ENCODE data around the gene TMEM156. TPM values are rescaled to one million over a fixed set of nuclear protein-coding genes. Genes with fewer than 3 reads are reported as not detected.

Gene TMEM156
- total and polyA plus RNA-seq, 10 of the 15 experiments (the other 5 are each of a cell fraction or from before 2014, with no cell fraction given), result 20.8 to 48.3 (median 32.7) TPM

DNA sequence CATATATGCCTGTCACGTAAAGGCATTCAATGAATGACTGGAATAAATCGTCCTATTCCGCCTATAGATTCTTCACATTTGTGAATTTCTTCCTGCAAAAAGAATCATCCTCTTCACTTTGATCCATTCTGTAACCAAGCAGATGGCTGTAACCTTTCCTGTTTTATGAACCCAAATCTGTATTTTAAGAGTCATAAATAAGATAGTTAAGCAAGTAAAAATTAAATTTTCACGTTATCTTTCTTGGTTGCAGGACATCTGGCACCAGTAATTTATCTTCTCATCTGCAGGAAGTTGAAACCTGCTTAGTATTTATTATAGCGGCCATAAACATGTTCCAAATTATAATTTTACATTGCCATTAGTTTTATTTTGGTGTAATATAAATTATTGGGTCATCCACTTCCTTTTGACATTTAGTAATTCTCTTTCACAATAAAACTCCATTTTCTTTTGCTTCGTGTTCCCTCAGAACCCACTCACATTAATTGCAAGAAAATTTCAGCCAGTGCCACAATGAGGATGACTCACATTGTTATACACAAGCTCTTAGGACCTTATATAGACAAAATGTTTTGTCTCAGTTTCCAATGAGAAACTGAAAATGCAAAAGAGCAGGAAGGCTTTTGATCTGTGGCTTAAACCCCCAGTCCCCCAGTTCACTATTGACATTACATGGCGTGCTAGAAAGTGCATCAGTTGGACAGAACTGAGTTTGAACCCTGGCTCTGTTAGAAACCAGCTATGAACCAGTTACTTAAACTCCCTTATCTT is 51.1 kb downstream of the TMEM156 start (continued):
- TF ChIP-seq ETV6 (conservative IDR thresholded peaks at IDR 0.05 in 1 of 2, IDR thresholded peaks at IDR 0.05 in 1 of 2; ENCODE audit: borderline replicate concordance in 1 of 2, low read depth in 1 of 2) (peak in 1 of 2 experiments; percentile 53; a peak in 1 of 4 replicates), ZBED1 (IDR thresholded peaks at IDR 0.05; ENCODE audit: borderline replicate concordance) (peak; percentile 46; the same call in 1 of the 2 replicates), SMARCA5 (IDR thresholded peaks at IDR 0.05) (no peak), FOS (IDR thresholded peaks at IDR 0.05; ENCODE audit: borderline replicate concordance, extremely low read depth, insufficient read length) (no peak), FOXM1 (IDR thresholded peaks at IDR 0.05; ENCODE audit: low read depth, low read length) (peak; percentile 85), SIN3A (IDR thresholded peaks at IDR 0.05; ENCODE audit: low read depth, low read length) (no peak), ZNF274 (IDR thresholded peaks at IDR 0.05; ENCODE audit: insufficient read depth, insufficient read length) (no peak), JUND (IDR thresholded peaks at IDR 0.05; ENCODE audit: low read depth, low read length) (no peak), TCF12 (IDR thresholded peaks at IDR 0.05; ENCODE audit: low read depth, low read length) (no peak), PAX5 (IDR thresholded peaks at IDR 0.05; ENCODE audit: borderline replicate concordance, low read depth, low read length) (no peak), EED (IDR thresholded peaks at IDR 0.05; ENCODE audit: low read depth) (0 out of 2 replicates have a peak, but pooled peaks have one; percentile 38), NFIC (IDR thresholded peaks at IDR 0.05; ENCODE audit: low read depth, low read length) (peak; percentile 52; the same call in 1 of the 2 replicates), STAT3 (IDR thresholded peaks at IDR 0.05; ENCODE audit: low read depth, low read length) (no peak), MTA2 (IDR thresholded peaks at IDR 0.05; ENCODE audit: low read depth) (no peak), WRNIP1 (IDR thresholded peaks at IDR 0.05; ENCODE audit: borderline replicate concordance, low read depth, low read length) (no peak), NFYA (IDR thresholded peaks at IDR 0.05; ENCODE audit: borderline replicate concordance, low read depth, low read length) (no peak), TCF7 (IDR thresholded peaks at IDR 0.05; ENCODE audit: borderline replicate concordance) (peak; percentile 79; the same call in 1 of the 2 replicates), SMC3 (IDR thresholded peaks at IDR 0.05; ENCODE audit: borderline replicate concordance, low read length) (no peak), FOXK2 (IDR thresholded peaks at IDR 0.05) (no peak), PML (IDR thresholded peaks at IDR 0.05; ENCODE audit: low read length) (no peak; the same call in 1 of the 2 replicates)
- TF ChIP-seq, protein P1, sequence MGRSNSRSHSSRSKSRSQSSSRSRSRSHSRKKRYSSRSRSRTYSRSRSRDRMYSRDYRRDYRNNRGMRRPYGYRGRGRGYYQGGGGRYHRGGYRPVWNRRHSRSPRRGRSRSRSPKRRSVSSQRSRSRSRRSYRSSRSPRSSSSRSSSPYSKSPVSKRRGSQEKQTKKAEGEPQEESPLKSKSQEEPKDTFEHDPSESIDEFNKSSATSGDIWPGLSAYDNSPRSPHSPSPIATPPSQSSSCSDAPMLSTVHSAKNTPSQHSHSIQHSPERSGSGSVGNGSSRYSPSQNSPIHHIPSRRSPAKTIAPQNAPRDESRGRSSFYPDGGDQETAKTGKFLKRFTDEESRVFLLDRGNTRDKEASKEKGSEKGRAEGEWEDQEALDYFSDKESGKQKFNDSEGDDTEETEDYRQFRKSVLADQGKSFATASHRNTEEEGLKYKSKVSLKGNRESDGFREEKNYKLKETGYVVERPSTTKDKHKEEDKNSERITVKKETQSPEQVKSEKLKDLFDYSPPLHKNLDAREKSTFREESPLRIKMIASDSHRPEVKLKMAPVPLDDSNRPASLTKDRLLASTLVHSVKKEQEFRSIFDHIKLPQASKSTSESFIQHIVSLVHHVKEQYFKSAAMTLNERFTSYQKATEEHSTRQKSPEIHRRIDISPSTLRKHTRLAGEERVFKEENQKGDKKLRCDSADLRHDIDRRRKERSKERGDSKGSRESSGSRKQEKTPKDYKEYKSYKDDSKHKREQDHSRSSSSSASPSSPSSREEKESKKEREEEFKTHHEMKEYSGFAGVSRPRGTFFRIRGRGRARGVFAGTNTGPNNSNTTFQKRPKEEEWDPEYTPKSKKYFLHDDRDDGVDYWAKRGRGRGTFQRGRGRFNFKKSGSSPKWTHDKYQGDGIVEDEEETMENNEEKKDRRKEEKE (IDR thresholded peaks at IDR 0.05), result no peak
- TF ChIP-seq, protein P2, sequence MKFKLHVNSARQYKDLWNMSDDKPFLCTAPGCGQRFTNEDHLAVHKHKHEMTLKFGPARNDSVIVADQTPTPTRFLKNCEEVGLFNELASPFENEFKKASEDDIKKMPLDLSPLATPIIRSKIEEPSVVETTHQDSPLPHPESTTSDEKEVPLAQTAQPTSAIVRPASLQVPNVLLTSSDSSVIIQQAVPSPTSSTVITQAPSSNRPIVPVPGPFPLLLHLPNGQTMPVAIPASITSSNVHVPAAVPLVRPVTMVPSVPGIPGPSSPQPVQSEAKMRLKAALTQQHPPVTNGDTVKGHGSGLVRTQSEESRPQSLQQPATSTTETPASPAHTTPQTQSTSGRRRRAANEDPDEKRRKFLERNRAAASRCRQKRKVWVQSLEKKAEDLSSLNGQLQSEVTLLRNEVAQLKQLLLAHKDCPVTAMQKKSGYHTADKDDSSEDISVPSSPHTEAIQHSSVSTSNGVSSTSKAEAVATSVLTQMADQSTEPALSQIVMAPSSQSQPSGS (IDR thresholded peaks at IDR 0.05; ENCODE audit: low read length), result 0 out of 2 replicates have a peak, but pooled peaks have one; percentile 24
- TF ChIP-seq, protein P3, sequence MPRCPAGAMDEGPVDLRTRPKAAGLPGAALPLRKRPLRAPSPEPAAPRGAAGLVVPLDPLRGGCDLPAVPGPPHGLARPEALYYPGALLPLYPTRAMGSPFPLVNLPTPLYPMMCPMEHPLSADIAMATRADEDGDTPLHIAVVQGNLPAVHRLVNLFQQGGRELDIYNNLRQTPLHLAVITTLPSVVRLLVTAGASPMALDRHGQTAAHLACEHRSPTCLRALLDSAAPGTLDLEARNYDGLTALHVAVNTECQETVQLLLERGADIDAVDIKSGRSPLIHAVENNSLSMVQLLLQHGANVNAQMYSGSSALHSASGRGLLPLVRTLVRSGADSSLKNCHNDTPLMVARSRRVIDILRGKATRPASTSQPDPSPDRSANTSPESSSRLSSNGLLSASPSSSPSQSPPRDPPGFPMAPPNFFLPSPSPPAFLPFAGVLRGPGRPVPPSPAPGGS (IDR thresholded peaks at IDR 0.05; ENCODE audit: borderline replicate concordance, insufficient read depth, low read depth, low read length, poor library complexity, severe bottlenecking), result no peak
- TF ChIP-seq, protein P4, sequence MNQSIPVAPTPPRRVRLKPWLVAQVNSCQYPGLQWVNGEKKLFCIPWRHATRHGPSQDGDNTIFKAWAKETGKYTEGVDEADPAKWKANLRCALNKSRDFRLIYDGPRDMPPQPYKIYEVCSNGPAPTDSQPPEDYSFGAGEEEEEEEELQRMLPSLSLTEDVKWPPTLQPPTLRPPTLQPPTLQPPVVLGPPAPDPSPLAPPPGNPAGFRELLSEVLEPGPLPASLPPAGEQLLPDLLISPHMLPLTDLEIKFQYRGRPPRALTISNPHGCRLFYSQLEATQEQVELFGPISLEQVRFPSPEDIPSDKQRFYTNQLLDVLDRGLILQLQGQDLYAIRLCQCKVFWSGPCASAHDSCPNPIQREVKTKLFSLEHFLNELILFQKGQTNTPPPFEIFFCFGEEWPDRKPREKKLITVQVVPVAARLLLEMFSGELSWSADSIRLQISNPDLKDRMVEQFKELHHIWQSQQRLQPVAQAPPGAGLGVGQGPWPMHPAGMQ (IDR thresholded peaks at IDR 0.05; ENCODE audit: borderline replicate concordance), result no peak

Measured in GM12878 (cell line).